Measurements from ENCODE around the gene EIF4G3.

GRCh38 chr1:21188235-21188634 is 11.5 kb upstream of the EIF4G3 start:
- TF ChIP-seq CTCF (IDR thresholded peaks at IDR 0.05; ENCODE audit: insufficient read depth, low read length, poor library complexity, severe bottlenecking) (no peak), EZH2phosphoT487 (conservative IDR thresholded peaks at IDR 0.05; ENCODE audit: low read length) (no peak)
